OCI-LY7 (cell line): ENCODE measurements around the gene ZMIZ2. TPM values are rescaled to one million over a fixed set of nuclear protein-coding genes. Genes with fewer than 3 reads are reported as not detected.

Experiments used
- BruUV-seq: library from RNA; stranded (reverse); fragments of 400-500 nt; replicated peaks from 2 replicates; lab custom pipeline; 2021; lab: Mats Ljungman, UMichigan
- CTCF ChIA-PET: fragments of 300-600 bp; sonication (Branson Sonifier 250); formaldehyde crosslinking; loops from one replicate; lab custom pipeline; 2022; ENCODE audit warnings: antibody characterized with exemption; ENCODE audit not compliant: unreplicated experiment; lab: Charles Lee
- POLR2A ChIA-PET: fragments of 300-600 bp; sonication (Branson Sonifier 250); formaldehyde crosslinking; loops from one replicate; lab custom pipeline; 2022; ENCODE audit warnings: antibody characterized with exemption; lab: Charles Lee
- DNase-seq: peaks from one replicate; pipeline ENCODE4 v3.0.0-alpha.2; 2015; ENCODE audit warnings: low spot score
- H2AFZ ChIP-seq: fragments of 200-600 bp; sonication (generic), shearing (Covaris generic); 2 replicates; pipeline ENCODE4 v1.6.1; 2014; ENCODE audit warnings: mild to moderate bottlenecking, antibody characterized with exemption, low read length, moderate library complexity
- H3K27ac ChIP-seq: fragments of 200-600 bp; sonication (generic); 2 replicates; pipeline ENCODE4 v1.5.1; 2014; ENCODE audit warnings: mixed run types, low read depth, mild to moderate bottlenecking, moderate library complexity, low read length, inconsistent platforms; ENCODE audit not compliant: poor library complexity, severe bottlenecking
- H3K36me3 ChIP-seq: fragments of 200-600 bp; sonication (generic); 2 replicates; pipeline ENCODE4 v1.6.1; 2014; ENCODE audit warnings: mild to moderate bottlenecking, antibody characterized with exemption, low read length, moderate library complexity, mixed read lengths; ENCODE audit not compliant: insufficient read depth
- H3K4me1 ChIP-seq: fragments of 200-600 bp; sonication (generic); 2 replicates; pipeline ENCODE4 v1.5.1; 2014; ENCODE audit warnings: mild to moderate bottlenecking, low read length; ENCODE audit not compliant: insufficient read depth, poor library complexity, severe bottlenecking
- H3K4me2 ChIP-seq: fragments of 200-600 bp; sonication (generic); 2 replicates; pipeline ENCODE4 v1.6.1; 2014; ENCODE audit warnings: mild to moderate bottlenecking, low read length
- H3K4me3 ChIP-seq: fragments of 200-600 bp; sonication (generic); 2 replicates; pipeline ENCODE4 v1.5.1; 2014; ENCODE audit warnings: mild to moderate bottlenecking, low read depth, low read length; ENCODE audit not compliant: poor library complexity, severe bottlenecking
- H3K79me2 ChIP-seq: fragments of 200-600 bp; sonication (generic); 2 replicates; pipeline ENCODE4 v1.6.1; 2016; ENCODE audit warnings: low read depth, mild to moderate bottlenecking, low read length, moderate library complexity, mixed read lengths; ENCODE audit not compliant: insufficient read depth
- H3K9me2 ChIP-seq: fragments of 200-600 bp; sonication (generic); 2 replicates; pipeline ENCODE4 v1.6.1; 2016; ENCODE audit warnings: mild to moderate bottlenecking, low read length, mixed read lengths; ENCODE audit not compliant: insufficient read depth
- H3K9me3 ChIP-seq: fragments of 200-600 bp; sonication (generic); 2 replicates; pipeline ENCODE4 v1.6.1; 2014; ENCODE audit warnings: mild to moderate bottlenecking, mixed run types, low read length, mixed read lengths
- H4K20me1 ChIP-seq: fragments of 200-600 bp; sonication (generic); 2 replicates; pipeline ENCODE4 v1.6.1; 2014; ENCODE audit warnings: mild to moderate bottlenecking, antibody characterized with exemption, low read length, moderate library complexity, mixed read lengths; ENCODE audit not compliant: insufficient read depth
- CTCF ChIP-seq: fragments of 200-600 bp; sonication (generic); conservative IDR thresholded peaks from 2 replicates; pipeline ENCODE4 v1.5.1; 2014; ENCODE audit warnings: mild to moderate bottlenecking, antibody characterized with exemption, low read length, moderate library complexity, mixed read lengths
- EZH2phosphoT487 ChIP-seq: fragments of 200-600 bp; sonication (generic); IDR thresholded peaks from 2 replicates; pipeline ENCODE4 v1.6.1; 2018; ENCODE audit warnings: low read depth, borderline replicate concordance, mild to moderate bottlenecking, mixed run types, antibody characterized with exemption, low read length, moderate library complexity, mixed read lengths
- intact Hi-C: fragments of 100-400 bp; cut with micrococcal nuclease; formaldehyde crosslinking; loops from one replicate; pipeline ENCODE4 v1.10.0; 2022; ENCODE audit not compliant: unreplicated experiment
- total RNA-seq, 2 experiments: library from RNA; depleted of rRNA in 1 of 2; stranded (reverse); fragments of >200 nt in 1 of 2; shearing (Covaris generic) in 1 of 2; gene quantifications; 2 replicates each; pipeline ENCODE4 v1.2.3, GENCODE V29; 2014 to 2022

The ZMIZ2 gene
- total RNA-seq, 2 experiments from 2014 or later = 17.2 to 79.7 TPM

GRCh38 chr7:44767912-44768627 is 19.4 kb downstream of the ZMIZ2 start:
- H3K27ac ChIP-seq = no peak overlapping the region

GRCh38 chr7:44768628-44769371 is 20.2 kb downstream of the ZMIZ2 start:
- no TSS peak for BruUV-seq
- H3K9me3 ChIP-seq = no peaks in the 10 kb centered on the region
- no peak overlapping the region for H3K27ac ChIP-seq
- no peak overlapping the region for H2AFZ ChIP-seq
- intact Hi-C loops = no loop called here
- no peaks in the 10 kb centered on the region for H3K9me2 ChIP-seq
- no peaks in the 10 kb centered on the region for H3K79me2 ChIP-seq
- H3K4me3 ChIP-seq = no peak overlapping the region
- ChIA-PET POLR2A (interaction anchor here (0.7 to 1.7 kb wide), 2 partner anchors 19 to 162 kb away, joined by 3 to 4 read pairs; partner anchors contain the start of gene OGDH), CTCF (no interaction called here)
- no peak for TF ChIP-seq CTCF
- no peak for TF ChIP-seq EZH2phosphoT487
- H3K4me2 ChIP-seq = no peak overlapping the region
- no peaks in the 10 kb centered on the region for H3K4me1 ChIP-seq
- H4K20me1 ChIP-seq = no peaks in the 10 kb centered on the region
- no peak for DNase-seq
- H3K36me3 ChIP-seq = peaks cover 41% of the 10 kb centered on the region

More at GRCh38 chr7:44767912-44768627, 19.4 kb downstream of the ZMIZ2 start:
- POLR2A ChIA-PET = interaction anchor here (0.7 kb wide), 1 partner anchor 18 kb away, joined by 3 read pairs; no protein-coding TSS in a partner anchor
- no peak for DNase-seq
- no TSS peak for BruUV-seq
- H3K4me1 ChIP-seq = no peaks in the 10 kb centered on the region
- TF ChIP-seq EZH2phosphoT487 (no peak), CTCF (no peak)
- no peak overlapping the region for H2AFZ ChIP-seq
- H3K9me3 ChIP-seq = no peaks in the 10 kb centered on the region
- intact Hi-C loops = no loop called here
- no peaks in the 10 kb centered on the region for H3K9me2 ChIP-seq
- H3K4me3 ChIP-seq = no peak overlapping the region
- no peaks in the 10 kb centered on the region for H3K79me2 ChIP-seq
- H4K20me1 ChIP-seq = no peaks in the 10 kb centered on the region
- H3K36me3 ChIP-seq = peaks cover 48% of the 10 kb centered on the region
- CTCF ChIA-PET = interaction anchor here (0.6 kb wide), 1 partner anchor 325 kb away, joined by 4 read pairs; no protein-coding TSS in a partner anchor
- no peak overlapping the region for H3K4me2 ChIP-seq
